Measurements from ENCODE around the gene PHIP. TPM values are rescaled to one million over a fixed set of nuclear protein-coding genes. Genes with fewer than 3 reads are reported as not detected.

Gene PHIP
- polyA plus RNA-seq, 3 donors, result 3.2 to 10.8 (median 5.1) TPM

- Mint-ChIP-seq H3K4me3 (no peak overlapping the region), H3K27ac (no peak overlapping the region), H3K36me3 (peaks cover 67 to 79% of the 10 kb centered on the region in 2 donors), H3K4me1 (no peaks in the 10 kb centered on the region), H3K9me3 (no peaks in the 10 kb centered on the region), H3K27me3 (ENCODE audit: low read depth in 3 of 3) (no peaks in the 10 kb centered on the region)
- H4K20me1 ChIP-seq (ENCODE audit: insufficient read depth, low read length), result peaks cover 6% of the 10 kb centered on the region
- no peak overlapping the region for H3K27ac ChIP-seq (ENCODE audit: low read depth in 1 of 2, low read length in 2 of 2)
- no peak overlapping the region for H3K4me2 ChIP-seq (replicated peaks; ENCODE audit: extremely low read depth, low read length, poor library complexity, severe bottlenecking)
- intact Hi-C loops (cut with micrococcal nuclease), result no loop called here
- H3K9me3 ChIP-seq (replicated peaks in 1 of 2; ENCODE audit: control insufficient read depth in 1 of 2, insufficient read depth in 1 of 2, low read length in 2 of 2), result no peaks in the 10 kb centered on the region
- H3K9ac ChIP-seq (ENCODE audit: insufficient read depth, low read length, poor library complexity, severe bottlenecking), result no peak overlapping the region
- H3K4me1 ChIP-seq (ENCODE audit: control insufficient read depth in 1 of 2, insufficient read depth in 2 of 2, low read length in 2 of 2), result no peaks in the 10 kb centered on the region
- DNase-seq, result no peak
- no peak overlapping the region for H2AFZ ChIP-seq (ENCODE audit: insufficient read depth, low read depth, low read length, poor library complexity, severe bottlenecking)
- no peaks in the 10 kb centered on the region for H3K79me2 ChIP-seq (ENCODE audit: insufficient read depth, low read length)
- peaks cover 88 to 92% of the 10 kb centered on the region in 2 donors for H3K36me3 ChIP-seq (replicated peaks in 1 of 2; ENCODE audit: control insufficient read depth in 1 of 2, insufficient read depth in 2 of 2, low read length in 2 of 2)
- TF ChIP-seq CTCF (IDR thresholded peaks at IDR 0.05), result no peak
- no CpG with 5 or more reads among the region's 3 CpGs for WGBS (ENCODE audit: insufficient coverage)
- no peaks in the 10 kb centered on the region for H3K27me3 ChIP-seq (ENCODE audit: control insufficient read depth in 2 of 2, insufficient read depth in 2 of 2, low read length in 2 of 2)
- no peak overlapping the region for H3K4me3 ChIP-seq (replicated peaks in 1 of 3; ENCODE audit: low read depth in 2 of 3, low read length in 3 of 3)
These were observed 110.9 kb downstream of the PHIP start for GRCh38 chr6:78967191-78967590.

GRCh38 chr6:78966542-78966941 lies 111.5 kb downstream of the PHIP start:
- H3K27me3 ChIP-seq (ENCODE audit: control insufficient read depth in 2 of 2, insufficient read depth in 2 of 2, low read length in 2 of 2), result no peaks in the 10 kb centered on the region
- H3K9ac ChIP-seq (ENCODE audit: insufficient read depth, low read length, poor library complexity, severe bottlenecking), result no peak overlapping the region
- no peak overlapping the region for H3K27ac ChIP-seq (ENCODE audit: low read depth in 1 of 2, low read length in 2 of 2)
- H4K20me1 ChIP-seq (ENCODE audit: insufficient read depth, low read length), result peaks cover 9% of the 10 kb centered on the region
- Mint-ChIP-seq H3K4me3 (no peak overlapping the region), H3K9me3 (no peaks in the 10 kb centered on the region), H3K27ac (peak overlapping the region in 2 of 7 donors; percentile 10 to 87), H3K36me3 (peaks cover 70 to 80% of the 10 kb centered on the region in 2 donors), H3K27me3 (ENCODE audit: low read depth in 3 of 3) (no peaks in the 10 kb centered on the region), H3K4me1 (no peaks in the 10 kb centered on the region)
- WGBS (ENCODE audit: insufficient coverage), result 90% methylated on average over 2 of the region's 4 CpGs
- H3K4me3 ChIP-seq (replicated peaks in 1 of 3; ENCODE audit: low read depth in 2 of 3, low read length in 3 of 3), result no peak overlapping the region
- H3K79me2 ChIP-seq (ENCODE audit: insufficient read depth, low read length), result no peaks in the 10 kb centered on the region
- H2AFZ ChIP-seq (ENCODE audit: insufficient read depth, low read depth, low read length, poor library complexity, severe bottlenecking), result no peak overlapping the region
- no peak overlapping the region for H3K4me2 ChIP-seq (replicated peaks; ENCODE audit: extremely low read depth, low read length, poor library complexity, severe bottlenecking)
- intact Hi-C loops (cut with micrococcal nuclease), result no loop called here
- H3K4me1 ChIP-seq (ENCODE audit: control insufficient read depth in 1 of 2, insufficient read depth in 2 of 2, low read length in 2 of 2), result no peaks in the 10 kb centered on the region
- TF ChIP-seq CTCF (IDR thresholded peaks at IDR 0.05), result no peak
- H3K9me3 ChIP-seq (replicated peaks in 1 of 2; ENCODE audit: control insufficient read depth in 1 of 2, insufficient read depth in 1 of 2, low read length in 2 of 2), result no peaks in the 10 kb centered on the region
- DNase-seq, result no peak
- H3K36me3 ChIP-seq (replicated peaks in 1 of 2; ENCODE audit: control insufficient read depth in 1 of 2, insufficient read depth in 2 of 2, low read length in 2 of 2), result peaks cover 94 to 99% of the 10 kb centered on the region in 2 donors

Data from CD14-positive monocyte (primary cell).